ENCODE data around the gene MMP23B. TPM values are rescaled to one million over a fixed set of nuclear protein-coding genes. Genes with fewer than 3 reads are reported as not detected.

Gene MMP23B
- total and polyA plus RNA-seq, 10 of the 15 experiments (the other 5 are each of a cell fraction or from before 2014, with no cell fraction given) = 0.25 to 0.76 (median 0.34) TPM; not detected in 4

GRCh38 chr1:1582585-1583346 is 49.2 kb upstream of the MMP23B start:
- ChIA-PET CTCF (no interaction called here), RAD21 (ENCODE audit: unreplicated experiment) (no interaction called here), POLR2A (no interaction called here), SMC1A (ENCODE audit: uncharacterized antibody, unreplicated experiment) (no interaction called here)
- H3K27me3 ChIP-seq (replicated peaks in 1 of 2; ENCODE audit: control insufficient read depth in 2 of 2, insufficient read depth in 2 of 2, low read length in 1 of 2) = 0 out of 4 replicates have a peak, but pooled peaks cover 0 to 3% of the 10 kb centered on the region in 2 experiments
- ATAC-seq = peak; percentile 31; the same call in 1 of the 3 replicates
- H2AFZ ChIP-seq (ENCODE audit: control insufficient read depth, low read depth, low read length) = no peak overlapping the region
- no peaks in the 10 kb centered on the region for H3K79me2 ChIP-seq (ENCODE audit: control insufficient read depth, insufficient read depth, low read length)
- no peak for DNase-seq (ENCODE audit: low read depth, low spot score)
- in situ Hi-C loops (cut with MboI) (no loop called here), intact Hi-C loops (cut with micrococcal nuclease; ENCODE audit: unreplicated experiment) (no loop called here)
- H3K9me3 ChIP-seq (replicated peaks; ENCODE audit: control insufficient read depth, insufficient read depth, low read length) = no peaks in the 10 kb centered on the region
- no peaks in the 10 kb centered on the region for H4K20me1 ChIP-seq (ENCODE audit: control insufficient read depth, insufficient read depth)
- BruUV-seq (replicated peaks) = no TSS peak
- WGBS (ENCODE audit: insufficient coverage, insufficient replicate concordance, low lambda C conversion rate, missing lambda C conversion rate) = 12% methylated on average over 9 of the region's 9 CpGs
- no peak overlapping the region for H3K27ac ChIP-seq (ENCODE audit: control insufficient read depth, insufficient read depth)
- no peak overlapping the region for H3K4me3 ChIP-seq
- TF ChIP-seq E2F8 (IDR thresholded peaks at IDR 0.05; ENCODE audit: low read depth, partially characterized antibody) = no peak
- TF ChIP-seq SPI1 (IDR thresholded peaks at IDR 0.05; ENCODE audit: borderline replicate concordance, insufficient read depth, low read depth, low read length) = peak; percentile 70
- H3K4me1 ChIP-seq (ENCODE audit: control insufficient read depth, insufficient read depth, low read length) = no peaks in the 10 kb centered on the region
- H3K9ac ChIP-seq (ENCODE audit: control insufficient read depth, insufficient read depth, low read length) = no peak overlapping the region
- no peak overlapping the region for H3K4me2 ChIP-seq (ENCODE audit: control insufficient read depth, insufficient read depth)
- no peaks in the 10 kb centered on the region for H3K36me3 ChIP-seq (ENCODE audit: control insufficient read depth in 2 of 2, insufficient read depth in 2 of 2, low read length in 1 of 2)
- FAIRE-seq = no peak

All from GM12878 (cell line).